Mammary epithelial cell (primary cell): ENCODE measurements around the gene GPRC5C.

Experiments used
- CTCF ChIP-seq, 2 donors: IDR thresholded peaks in 1 of 2; conservative IDR thresholded peaks in 1 of 2; 2 replicates each; pipeline ENCODE4 v1.5.1; 2011 to 2012; ENCODE audit warnings: inconsistent platforms in 2 of 2, low read length in 2 of 2, mild to moderate bottlenecking in 2 of 2, control low read depth in 1 of 2, low read depth in 1 of 2; ENCODE audit not compliant: insufficient read depth in 1 of 2; ENCODE audit errors: extremely low read depth in 1 of 2
- EZH2 ChIP-seq: IDR thresholded peaks from 2 replicates; pipeline ENCODE4 v1.6.1; 2012; ENCODE audit warnings: low read length, inconsistent platforms, borderline replicate concordance

DNA sequence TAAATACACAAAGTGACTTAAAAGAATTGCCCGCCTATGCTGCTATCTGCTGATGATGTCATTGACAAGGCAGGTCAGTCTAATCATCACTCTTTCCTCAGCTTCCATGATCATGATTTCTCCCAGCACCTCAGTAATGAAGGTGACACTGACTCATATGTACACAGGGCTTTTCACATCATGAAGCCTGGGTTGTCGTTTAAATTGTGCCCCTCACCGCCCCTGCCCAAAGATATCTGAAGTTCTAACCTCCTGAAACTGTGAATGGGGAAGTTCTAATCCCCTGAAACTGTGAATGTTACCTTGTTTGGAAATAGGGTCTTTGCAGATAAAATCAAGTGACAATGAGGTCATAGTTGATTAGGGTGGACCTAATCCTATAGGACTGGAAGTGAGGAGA lies 17.4 kb upstream of the GPRC5C start:
- TF ChIP-seq CTCF (conservative IDR thresholded peaks at IDR 0.05 in 1 of 2, IDR thresholded peaks at IDR 0.05 in 1 of 2; ENCODE audit: extremely low read depth in 1 of 2, insufficient read depth in 1 of 2, low read depth in 1 of 2, low read length in 2 of 2) (no peak), EZH2 (no peak)
